ENCODE measurements around the gene NR3C2. TPM values are rescaled to one million over a fixed set of nuclear protein-coding genes. Genes with fewer than 3 reads are reported as not detected.

Gene NR3C2
- polyA plus RNA-seq, 2 donors: 0.57 to 0.67 TPM

DNA sequence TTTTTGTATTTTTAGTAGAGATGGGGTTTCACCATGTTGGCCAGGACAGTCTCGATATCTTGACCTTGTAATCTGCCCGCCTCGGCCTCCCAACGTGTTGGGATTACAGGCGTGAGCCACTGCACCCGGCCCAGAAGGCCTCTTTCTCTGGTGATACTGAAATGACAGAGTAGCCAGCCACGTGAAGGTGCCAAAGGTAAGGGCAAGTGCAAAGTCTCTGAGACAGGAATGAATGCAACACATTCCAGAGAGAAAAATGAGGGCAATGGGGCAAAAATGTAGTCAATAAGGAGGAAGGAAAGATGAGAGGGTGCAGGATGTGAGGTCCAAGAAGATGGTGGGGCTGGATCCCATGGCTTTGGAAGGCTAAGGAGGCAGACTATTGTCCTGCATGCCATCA, 176.0 kb downstream of the NR3C2 start:
- 97% methylated on average over 7 of the region's 7 CpGs for WGBS, 2 donors
- no peaks in the 10 kb centered on the region for H3K36me3 ChIP-seq (ENCODE audit: control insufficient read depth in 2 of 2, insufficient read depth in 2 of 2, low read length in 1 of 2)
- H3K27ac ChIP-seq (ENCODE audit: low read depth in 2 of 2, low read length in 1 of 2): no peak overlapping the region
- no peaks in the 10 kb centered on the region for H3K27me3 ChIP-seq (ENCODE audit: control insufficient read depth in 1 of 2, insufficient read depth in 2 of 2, low read length in 2 of 2)
- H3K4me1 ChIP-seq (ENCODE audit: control insufficient read depth in 2 of 2, insufficient read depth in 2 of 2, low read length in 1 of 2): no peaks in the 10 kb centered on the region
- H3K9me3 ChIP-seq (ENCODE audit: control insufficient read depth in 2 of 2, insufficient read depth in 1 of 2, low read depth in 1 of 2, low read length in 1 of 2): no peaks in the 10 kb centered on the region
- no peak overlapping the region for H3K4me3 ChIP-seq (ENCODE audit: low read depth in 1 of 2, low read length in 2 of 2)

DNA sequence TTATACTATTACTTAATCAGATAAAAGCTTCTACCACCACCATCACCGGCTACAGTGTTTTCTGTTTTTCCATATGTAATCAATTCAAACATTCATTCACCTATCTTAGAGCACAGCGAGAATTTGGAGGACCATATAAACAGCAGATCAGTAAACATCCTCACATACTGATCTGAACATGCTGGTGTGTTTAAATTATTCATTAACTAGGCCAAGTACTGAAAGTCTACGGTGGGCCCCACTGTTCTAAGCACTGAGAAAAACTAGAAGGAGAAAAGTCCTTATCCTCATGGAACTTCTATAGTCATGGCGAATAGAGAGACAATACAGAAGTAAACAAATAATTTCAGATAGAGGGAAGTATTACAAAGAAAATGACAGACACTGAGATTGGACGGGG, 176.6 kb downstream of the NR3C2 start:
- no peaks in the 10 kb centered on the region for H3K27me3 ChIP-seq (ENCODE audit: control insufficient read depth in 1 of 2, insufficient read depth in 2 of 2, low read length in 2 of 2)
- H3K36me3 ChIP-seq (ENCODE audit: control insufficient read depth in 2 of 2, insufficient read depth in 2 of 2, low read length in 1 of 2): no peaks in the 10 kb centered on the region
- H3K9me3 ChIP-seq (ENCODE audit: control insufficient read depth in 2 of 2, insufficient read depth in 1 of 2, low read depth in 1 of 2, low read length in 1 of 2): peaks cover 0 to 2% of the 10 kb centered on the region in 2 donors
- 87 to 97% methylated on average over 5 of the region's 5 CpGs for WGBS, 2 donors
- no peak overlapping the region for H3K4me3 ChIP-seq (ENCODE audit: low read depth in 1 of 2, low read length in 2 of 2)
- H3K27ac ChIP-seq (ENCODE audit: low read depth in 2 of 2, low read length in 1 of 2): no peak overlapping the region
- no peaks in the 10 kb centered on the region for H3K4me1 ChIP-seq (ENCODE audit: control insufficient read depth in 2 of 2, insufficient read depth in 2 of 2, low read length in 1 of 2)

DNA sequence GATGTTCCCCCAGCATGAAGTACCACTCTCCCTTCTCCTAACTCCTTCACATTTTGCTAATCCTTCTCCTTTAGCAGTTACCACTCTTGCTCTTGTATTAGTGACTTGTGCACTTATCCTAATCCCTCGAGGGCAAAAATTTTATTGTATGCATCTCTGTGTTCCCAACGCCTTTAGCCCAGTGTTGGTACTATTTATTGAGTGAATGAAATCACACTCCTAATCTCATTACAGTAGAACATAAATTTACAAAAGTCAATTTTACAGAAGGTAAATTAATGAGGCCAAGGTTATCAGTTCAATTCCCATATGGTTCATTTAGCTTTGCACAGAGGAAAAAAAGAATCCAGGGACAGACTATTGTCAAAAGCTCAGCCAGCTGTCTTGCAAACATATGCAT, 178.4 kb downstream of the NR3C2 start:
- no peaks in the 10 kb centered on the region for H3K27me3 ChIP-seq (ENCODE audit: control insufficient read depth in 1 of 2, insufficient read depth in 2 of 2, low read length in 2 of 2)
- H3K9me3 ChIP-seq (ENCODE audit: control insufficient read depth in 2 of 2, insufficient read depth in 1 of 2, low read depth in 1 of 2, low read length in 1 of 2): peaks cover 0 to 2% of the 10 kb centered on the region in 2 donors
- no peaks in the 10 kb centered on the region for H3K4me1 ChIP-seq (ENCODE audit: control insufficient read depth in 2 of 2, insufficient read depth in 2 of 2, low read length in 1 of 2)
- no peak overlapping the region for H3K27ac ChIP-seq (ENCODE audit: low read depth in 2 of 2, low read length in 1 of 2)
- no peak overlapping the region for H3K4me3 ChIP-seq (ENCODE audit: low read depth in 1 of 2, low read length in 2 of 2)
- no peaks in the 10 kb centered on the region for H3K36me3 ChIP-seq (ENCODE audit: control insufficient read depth in 2 of 2, insufficient read depth in 2 of 2, low read length in 1 of 2)
- 76 to 83% methylated on average over 2 of the region's 2 CpGs for WGBS, 2 donors

- H3K27me3 ChIP-seq (ENCODE audit: control insufficient read depth in 1 of 2, insufficient read depth in 2 of 2, low read length in 2 of 2): no peaks in the 10 kb centered on the region
- WGBS, 2 donors: 76 to 91% methylated on average over 4 of the region's 4 CpGs
- no peak overlapping the region for H3K27ac ChIP-seq (ENCODE audit: low read depth in 2 of 2, low read length in 1 of 2)
- peaks cover 0 to 3% of the 10 kb centered on the region in 2 donors for H3K4me1 ChIP-seq (ENCODE audit: control insufficient read depth in 2 of 2, insufficient read depth in 2 of 2, low read length in 1 of 2)
- no peaks in the 10 kb centered on the region for H3K36me3 ChIP-seq (ENCODE audit: control insufficient read depth in 2 of 2, insufficient read depth in 2 of 2, low read length in 1 of 2)
- H3K9me3 ChIP-seq (ENCODE audit: control insufficient read depth in 2 of 2, insufficient read depth in 1 of 2, low read depth in 1 of 2, low read length in 1 of 2): peaks cover 0 to 2% of the 10 kb centered on the region in 2 donors
- H3K4me3 ChIP-seq (ENCODE audit: low read depth in 1 of 2, low read length in 2 of 2): no peak overlapping the region
Measured at GRCh38 chr4:148263127-148263526, 179.1 kb downstream of the NR3C2 start.

DNA sequence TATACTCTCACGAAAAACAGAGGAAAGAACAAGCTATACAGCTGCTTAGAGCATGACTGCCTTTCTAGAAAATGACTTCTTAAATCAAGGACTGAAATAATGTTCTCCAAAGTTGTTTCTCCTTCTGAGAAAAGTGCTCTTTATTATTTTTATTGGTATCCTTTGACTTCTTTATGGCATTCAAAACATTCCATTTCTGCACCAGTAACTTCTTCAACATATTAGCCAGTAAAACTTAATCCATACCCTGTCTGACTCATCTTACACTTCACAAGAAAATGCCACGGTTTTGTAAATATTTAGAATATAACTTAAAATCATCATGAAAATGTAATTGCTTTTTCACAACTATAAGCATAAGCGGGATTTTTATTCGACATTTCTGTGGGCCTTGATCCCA, 180.4 kb downstream of the NR3C2 start:
- Histone ChIP-seq H3K4me3 (ENCODE audit: low read depth in 1 of 2, low read length in 2 of 2) (no peak overlapping the region), H3K27me3 (ENCODE audit: control insufficient read depth in 1 of 2, insufficient read depth in 2 of 2, low read length in 2 of 2) (no peaks in the 10 kb centered on the region), H3K4me1 (ENCODE audit: control insufficient read depth in 2 of 2, insufficient read depth in 2 of 2, low read length in 1 of 2) (peaks cover 0 to 3% of the 10 kb centered on the region in 2 donors), H3K9me3 (ENCODE audit: control insufficient read depth in 2 of 2, insufficient read depth in 1 of 2, low read depth in 1 of 2, low read length in 1 of 2) (peaks cover 0 to 2% of the 10 kb centered on the region in 2 donors), H3K27ac (ENCODE audit: low read depth in 2 of 2, low read length in 1 of 2) (no peak overlapping the region), H3K36me3 (ENCODE audit: control insufficient read depth in 2 of 2, insufficient read depth in 2 of 2, low read length in 1 of 2) (no peaks in the 10 kb centered on the region)
- 55 to 56% methylated on average over 4 of the region's 4 CpGs for WGBS, 2 donors

DNA sequence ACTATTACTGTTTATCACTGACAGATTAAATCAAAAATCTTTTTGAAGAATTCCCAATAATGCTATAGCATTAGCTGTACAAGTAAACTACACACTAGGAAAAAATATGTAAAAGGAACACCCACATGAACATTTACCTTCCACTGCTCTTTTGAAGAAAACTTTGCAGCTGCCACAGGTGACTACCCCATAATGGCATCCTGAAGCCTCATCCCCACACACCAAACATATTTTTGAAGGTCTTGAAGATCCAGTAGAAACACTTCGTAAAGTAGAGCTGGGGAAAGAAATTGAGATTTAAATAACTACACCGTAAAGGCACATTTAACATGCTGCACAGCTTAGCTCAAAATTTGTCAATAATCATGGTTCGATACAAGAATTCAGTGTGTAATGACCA, 182.4 kb downstream of the NR3C2 start:
- WGBS, 2 donors: 97 to 98% methylated on average over 3 of the region's 3 CpGs

GRCh38 chr4:148258535-148258934, 183.7 kb downstream of the NR3C2 start:
- Histone ChIP-seq H3K36me3 (ENCODE audit: control insufficient read depth in 2 of 2, insufficient read depth in 2 of 2, low read length in 1 of 2) (no peaks in the 10 kb centered on the region), H3K4me1 (ENCODE audit: control insufficient read depth in 2 of 2, insufficient read depth in 2 of 2, low read length in 1 of 2) (peaks cover 0 to 3% of the 10 kb centered on the region in 2 donors), H3K9me3 (ENCODE audit: control insufficient read depth in 2 of 2, insufficient read depth in 1 of 2, low read depth in 1 of 2, low read length in 1 of 2) (peaks cover 0 to 2% of the 10 kb centered on the region in 2 donors), H3K27me3 (ENCODE audit: control insufficient read depth in 1 of 2, insufficient read depth in 2 of 2, low read length in 2 of 2) (no peaks in the 10 kb centered on the region), H3K27ac (ENCODE audit: low read depth in 2 of 2, low read length in 1 of 2) (no peak overlapping the region), H3K4me3 (ENCODE audit: low read depth in 1 of 2, low read length in 2 of 2) (no peak overlapping the region)
- 54 to 71% methylated on average over 7 of the region's 7 CpGs for WGBS, 2 donors

More for the DNA sequence above, 182.4 kb downstream of the NR3C2 start:
- peaks cover 0 to 3% of the 10 kb centered on the region in 2 donors for H3K4me1 ChIP-seq (ENCODE audit: control insufficient read depth in 2 of 2, insufficient read depth in 2 of 2, low read length in 1 of 2)
- H3K9me3 ChIP-seq (ENCODE audit: control insufficient read depth in 2 of 2, insufficient read depth in 1 of 2, low read depth in 1 of 2, low read length in 1 of 2): peaks cover 0 to 2% of the 10 kb centered on the region in 2 donors
- no peak overlapping the region for H3K4me3 ChIP-seq (ENCODE audit: low read depth in 1 of 2, low read length in 2 of 2)
- no peaks in the 10 kb centered on the region for H3K36me3 ChIP-seq (ENCODE audit: control insufficient read depth in 2 of 2, insufficient read depth in 2 of 2, low read length in 1 of 2)
- no peak overlapping the region for H3K27ac ChIP-seq (ENCODE audit: low read depth in 2 of 2, low read length in 1 of 2)
- no peaks in the 10 kb centered on the region for H3K27me3 ChIP-seq (ENCODE audit: control insufficient read depth in 1 of 2, insufficient read depth in 2 of 2, low read length in 2 of 2)

GRCh38 chr4:148255344-148255720, 186.9 kb downstream of the NR3C2 start:
- no peaks in the 10 kb centered on the region for H3K27me3 ChIP-seq (ENCODE audit: control insufficient read depth in 1 of 2, insufficient read depth in 2 of 2, low read length in 2 of 2)
- H3K36me3 ChIP-seq (ENCODE audit: control insufficient read depth in 2 of 2, insufficient read depth in 2 of 2, low read length in 1 of 2): no peaks in the 10 kb centered on the region
- 80 to 85% methylated on average over 1 of the region's 1 CpG for WGBS, 2 donors
- no peaks in the 10 kb centered on the region for H3K9me3 ChIP-seq (ENCODE audit: control insufficient read depth in 2 of 2, insufficient read depth in 1 of 2, low read depth in 1 of 2, low read length in 1 of 2)
- H3K4me3 ChIP-seq (ENCODE audit: low read depth in 1 of 2, low read length in 2 of 2): no peak overlapping the region
- peaks cover 0 to 3% of the 10 kb centered on the region in 2 donors for H3K4me1 ChIP-seq (ENCODE audit: control insufficient read depth in 2 of 2, insufficient read depth in 2 of 2, low read length in 1 of 2)
- H3K27ac ChIP-seq (ENCODE audit: low read depth in 2 of 2, low read length in 1 of 2): no peak overlapping the region

- no peaks in the 10 kb centered on the region for H3K36me3 ChIP-seq (ENCODE audit: control insufficient read depth in 2 of 2, insufficient read depth in 2 of 2, low read length in 1 of 2)
- WGBS, 2 donors: 92 to 94% methylated on average over 1 of the region's 1 CpG
- H3K27me3 ChIP-seq (ENCODE audit: control insufficient read depth in 1 of 2, insufficient read depth in 2 of 2, low read length in 2 of 2): no peaks in the 10 kb centered on the region
- no peak overlapping the region for H3K4me3 ChIP-seq (ENCODE audit: low read depth in 1 of 2, low read length in 2 of 2)
- H3K27ac ChIP-seq (ENCODE audit: low read depth in 2 of 2, low read length in 1 of 2): no peak overlapping the region
- peaks cover 0 to 3% of the 10 kb centered on the region in 2 donors for H3K4me1 ChIP-seq (ENCODE audit: control insufficient read depth in 2 of 2, insufficient read depth in 2 of 2, low read length in 1 of 2)
- H3K9me3 ChIP-seq (ENCODE audit: control insufficient read depth in 2 of 2, insufficient read depth in 1 of 2, low read depth in 1 of 2, low read length in 1 of 2): no peaks in the 10 kb centered on the region
Measured at GRCh38 chr4:148254621-148255343, 187.4 kb downstream of the NR3C2 start.

- Histone ChIP-seq H3K4me1 (ENCODE audit: control insufficient read depth in 2 of 2, insufficient read depth in 2 of 2, low read length in 1 of 2) (peaks cover 0 to 3% of the 10 kb centered on the region in 2 donors), H3K27ac (ENCODE audit: low read depth in 2 of 2, low read length in 1 of 2) (no peak overlapping the region), H3K4me3 (ENCODE audit: low read depth in 1 of 2, low read length in 2 of 2) (no peak overlapping the region), H3K9me3 (ENCODE audit: control insufficient read depth in 2 of 2, insufficient read depth in 1 of 2, low read depth in 1 of 2, low read length in 1 of 2) (no peaks in the 10 kb centered on the region), H3K27me3 (ENCODE audit: control insufficient read depth in 1 of 2, insufficient read depth in 2 of 2, low read length in 2 of 2) (no peaks in the 10 kb centered on the region), H3K36me3 (ENCODE audit: control insufficient read depth in 2 of 2, insufficient read depth in 2 of 2, low read length in 1 of 2) (no peaks in the 10 kb centered on the region)
- 71 to 90% methylated on average over 4 of the region's 4 CpGs for WGBS, 2 donors
Measured at GRCh38 chr4:148253768-148254167, 188.4 kb downstream of the NR3C2 start.
